ENCODE data around the gene NEUROG1.

- TF ChIP-seq CTCF (IDR thresholded peaks at IDR 0.05 in 8 of 11, conservative IDR thresholded peaks at IDR 0.05 in 3 of 11) (no peak), POLR2A (IDR thresholded peaks at IDR 0.05) (no peak)
Measured at GRCh38 chr5:135492319-135492626, 43.5 kb downstream of the NEUROG1 start.
